NCI-H2196 treated with DMSO at 0.1 percent for 48 hours (cell line): Measurements from ENCODE around the gene COX7A1.
"Not testable (repeated sequence)": the region's sequence is repeated elsewhere in the genome, so short reads cannot be mapped to it uniquely, and the experiment has no call there.

Experiments used
- DNase-seq: peaks from one replicate; lab custom pipeline; 2025; ENCODE audit not compliant: unreplicated experiment; lab: John Stamatoyannopoulos, UW

The COX7A1 gene

DNA sequence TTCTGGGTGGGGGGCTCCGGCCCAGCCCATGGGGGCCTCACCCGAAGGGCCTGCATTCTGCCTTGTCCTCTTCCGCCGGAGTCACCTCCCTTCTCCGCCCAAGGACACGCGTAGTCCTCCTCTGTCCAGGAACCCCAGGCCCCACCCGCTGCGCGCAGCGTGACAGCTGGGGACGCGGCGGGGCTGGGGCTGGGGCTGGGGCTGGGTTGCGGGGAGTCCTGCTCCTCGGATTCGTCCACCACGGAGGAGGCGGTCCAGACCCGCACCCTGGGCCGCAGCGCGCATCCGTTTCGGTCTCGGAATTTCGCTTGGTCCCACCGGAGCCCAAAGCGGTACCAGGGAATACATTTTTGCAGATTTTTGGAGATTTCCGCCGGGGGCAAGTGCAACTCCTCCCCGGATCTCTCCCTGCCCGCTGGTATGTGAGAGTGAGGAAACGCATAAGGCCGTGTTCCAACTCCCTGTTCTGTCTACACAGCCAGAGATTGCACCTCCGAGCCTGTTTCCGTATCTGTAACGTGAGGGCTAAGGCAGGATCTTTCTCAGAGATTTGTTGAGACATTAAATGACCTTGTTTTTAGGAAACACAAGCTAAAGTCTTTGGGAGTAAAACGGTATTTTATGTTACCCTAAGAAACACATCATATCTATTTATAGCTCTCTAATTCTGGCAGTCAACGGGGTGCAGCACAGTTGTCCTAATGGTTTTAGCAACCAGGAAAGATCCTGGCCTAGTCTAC lies at the start of gene COX7A1:
Gene COX7A1, minus strand, starts transcription at position 96 of the 740 bp plus-strand sequence. Its CDS starts 40 bp downstream, at position 56.
- DNase-seq: no peak

DNA sequence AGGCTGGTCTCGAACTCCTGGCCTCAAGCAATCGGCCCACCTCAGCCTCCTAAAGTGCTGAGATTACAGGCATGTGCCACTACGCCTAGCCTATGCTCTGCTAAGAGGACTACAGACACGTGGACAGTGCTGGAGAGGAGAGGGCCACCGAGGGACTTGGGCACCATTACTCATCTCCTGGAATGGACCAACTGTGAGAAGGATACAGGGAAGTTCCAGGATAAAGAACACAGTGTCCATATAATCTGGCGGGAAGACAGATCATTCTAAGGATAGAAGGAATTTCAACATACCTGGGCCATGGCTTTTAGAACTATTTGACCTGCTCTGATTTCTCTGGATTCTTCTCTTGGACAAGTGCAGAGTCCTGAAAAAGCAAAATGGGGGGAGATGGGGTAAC lies 49.4 kb upstream of the COX7A1 start:
- no peak for DNase-seq

DNA sequence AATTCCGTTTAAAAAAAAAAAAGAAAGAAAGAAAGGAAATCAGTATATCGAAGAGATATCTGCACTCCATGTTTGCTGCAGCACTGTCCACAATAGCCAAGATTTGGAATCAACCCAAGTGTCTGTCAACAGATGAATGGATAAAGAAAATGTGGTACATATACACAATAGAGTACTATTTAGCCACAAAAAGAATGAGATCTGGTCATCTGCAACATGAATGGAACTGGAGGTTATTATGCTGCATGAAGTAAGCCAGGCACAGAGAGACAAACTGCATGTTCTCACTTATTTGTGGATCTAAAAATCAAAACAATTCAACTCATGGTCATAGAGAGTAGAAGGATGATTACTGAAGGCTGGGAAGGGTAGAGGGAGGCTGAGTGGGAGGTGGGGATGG lies 45.9 kb upstream of the COX7A1 start:
- DNase-seq: no peak

DNA sequence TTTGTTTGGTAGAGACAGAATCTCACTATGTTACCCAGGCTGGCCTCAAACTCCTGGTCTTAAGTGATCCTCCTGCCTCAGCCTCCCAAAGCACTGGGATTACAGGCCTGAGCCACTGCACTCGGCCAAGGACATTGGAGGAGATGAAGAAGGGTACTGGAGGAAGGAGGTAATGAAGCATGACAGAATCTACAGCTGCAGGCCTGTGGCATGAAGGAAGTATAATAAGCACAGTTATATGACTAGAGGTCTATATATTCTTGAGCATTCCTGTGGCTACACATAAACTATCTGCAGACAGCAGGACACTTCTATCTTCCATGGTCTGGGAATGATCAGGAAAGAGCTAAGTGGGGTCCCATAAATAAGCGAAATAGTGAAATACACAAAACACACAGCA lies 44.0 kb upstream of the COX7A1 start:
- no peak for DNase-seq

DNA sequence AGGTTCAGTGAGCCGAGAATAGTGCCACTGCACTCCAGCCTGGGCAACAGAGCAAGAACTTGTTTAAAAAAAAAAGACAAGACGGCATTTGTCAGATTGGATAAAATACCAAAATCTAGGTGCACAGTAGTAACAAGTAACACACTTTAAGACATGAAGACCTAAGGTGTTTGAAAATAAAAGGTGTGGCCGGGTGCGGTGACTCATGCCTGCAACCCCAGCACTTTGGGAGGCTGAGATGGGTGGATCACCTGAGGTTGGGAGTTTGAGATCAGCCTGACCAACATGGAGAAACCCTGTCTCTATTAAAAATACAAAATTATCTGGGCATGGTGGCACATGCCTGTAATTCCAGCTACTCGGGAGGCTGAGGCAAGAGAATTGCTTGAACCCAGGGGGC lies 34.5 kb upstream of the COX7A1 start:
- DNase-seq: not testable (repeated sequence)

DNA sequence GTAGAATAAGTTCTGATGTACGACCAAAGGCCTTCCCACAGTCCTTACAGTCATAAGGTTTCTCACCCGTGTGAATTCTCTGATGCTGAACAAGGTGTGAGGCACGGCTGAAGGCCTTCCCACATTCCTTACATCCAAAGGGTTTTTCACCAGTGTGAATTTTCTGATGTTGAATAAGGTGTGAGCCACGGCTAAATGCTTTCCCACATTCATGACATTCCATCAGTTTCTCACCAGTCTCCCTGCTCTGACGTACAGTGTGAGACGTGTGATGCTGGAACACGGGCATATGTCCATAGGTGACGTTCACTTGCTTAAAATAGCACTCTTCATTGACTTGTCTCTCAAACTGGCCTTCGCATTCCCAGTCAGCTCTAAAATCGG lies 31.0 kb upstream of the COX7A1 start:
- no peak for DNase-seq

DNA sequence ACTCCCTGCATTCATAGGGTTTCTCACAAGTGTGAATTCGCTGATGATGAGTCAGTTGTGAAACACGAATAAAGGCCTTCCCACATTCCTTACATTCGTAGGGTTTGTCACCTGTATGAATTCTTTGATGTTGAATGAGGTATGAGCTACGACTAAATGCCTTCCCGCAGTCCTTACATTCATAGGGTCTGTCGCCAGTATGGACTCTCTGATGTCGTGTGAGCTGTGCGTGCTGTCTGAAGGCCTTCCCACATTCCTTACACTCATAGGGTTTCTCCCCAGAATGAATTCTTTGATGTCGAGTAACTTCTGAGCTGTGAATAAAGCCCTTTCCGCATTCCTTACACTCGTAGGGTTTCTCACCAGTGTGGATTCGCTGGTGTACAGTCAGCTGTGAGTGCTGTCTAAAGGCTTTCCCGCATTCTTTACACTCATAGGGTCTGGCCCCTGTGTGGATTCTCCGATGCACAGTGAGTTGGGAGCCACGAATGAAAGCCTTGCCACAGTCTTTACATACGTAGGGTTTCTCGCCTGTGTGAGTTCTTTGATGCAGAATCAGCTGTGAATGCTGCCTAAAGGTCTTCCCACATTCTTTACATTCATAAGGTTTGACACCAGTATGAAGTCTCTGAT lies 30.5 kb upstream of the COX7A1 start:
- no peak for DNase-seq

DNA sequence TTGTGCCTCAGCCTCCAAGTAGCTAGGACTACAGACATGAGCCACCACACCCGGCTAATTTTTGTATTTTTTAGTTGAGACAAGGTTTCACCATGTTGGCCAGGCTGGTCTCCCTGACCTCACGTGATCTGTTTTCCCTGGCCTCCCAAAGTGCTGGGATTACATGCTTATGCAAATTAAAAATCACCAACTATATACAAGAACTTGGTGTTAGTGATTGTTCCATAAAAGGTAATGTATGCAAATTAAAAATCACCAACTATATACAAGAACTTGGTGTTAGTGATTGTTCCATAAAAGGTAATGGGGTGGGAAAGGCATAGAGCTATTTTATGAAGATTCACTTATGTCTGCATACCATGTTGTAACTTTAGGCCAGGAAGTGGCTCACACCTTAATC lies 26.8 kb upstream of the COX7A1 start:
- DNase-seq: not testable (repeated sequence)

DNA sequence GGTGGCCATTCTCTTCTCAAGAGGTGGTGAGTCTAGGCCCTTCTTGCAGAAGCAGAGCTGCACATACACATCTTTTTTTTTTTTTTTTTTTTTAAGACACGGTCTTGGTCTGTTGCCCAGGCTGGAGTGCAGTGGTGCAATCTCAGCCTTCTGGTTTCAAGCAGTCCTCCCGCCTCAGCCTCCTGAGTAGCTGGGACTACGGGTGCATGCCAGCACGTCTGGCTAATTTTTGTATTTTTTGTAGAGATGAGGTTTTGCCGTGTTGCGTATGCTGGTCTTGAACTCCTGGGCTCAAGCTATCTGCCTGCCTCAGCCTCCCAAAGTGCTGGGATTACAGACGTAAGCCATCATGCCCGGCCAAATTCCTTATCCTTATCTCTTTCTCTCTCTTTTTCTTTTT lies 21.6 kb upstream of the COX7A1 start:
- DNase-seq: not testable (repeated sequence)

DNA sequence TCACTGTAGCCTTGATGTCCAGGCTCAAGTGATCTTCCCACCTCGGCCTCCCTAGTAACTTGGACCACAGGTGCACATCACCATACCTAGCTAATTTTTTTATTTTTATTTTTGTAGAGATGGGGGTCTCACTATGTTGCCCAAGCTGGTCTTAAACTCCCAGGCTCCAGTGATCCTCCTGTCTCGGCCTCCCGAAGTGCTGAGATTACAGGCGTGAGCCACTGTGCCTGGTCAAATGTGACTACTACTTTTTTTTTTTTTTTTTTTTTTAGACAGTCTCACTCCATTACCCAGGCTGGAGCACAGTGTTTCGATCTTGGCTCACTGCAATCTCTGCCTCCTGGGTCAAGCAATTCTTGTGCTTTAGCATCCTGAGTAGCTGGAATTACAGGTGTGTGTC lies 20.6 kb upstream of the COX7A1 start:
- DNase-seq: no peak

DNA sequence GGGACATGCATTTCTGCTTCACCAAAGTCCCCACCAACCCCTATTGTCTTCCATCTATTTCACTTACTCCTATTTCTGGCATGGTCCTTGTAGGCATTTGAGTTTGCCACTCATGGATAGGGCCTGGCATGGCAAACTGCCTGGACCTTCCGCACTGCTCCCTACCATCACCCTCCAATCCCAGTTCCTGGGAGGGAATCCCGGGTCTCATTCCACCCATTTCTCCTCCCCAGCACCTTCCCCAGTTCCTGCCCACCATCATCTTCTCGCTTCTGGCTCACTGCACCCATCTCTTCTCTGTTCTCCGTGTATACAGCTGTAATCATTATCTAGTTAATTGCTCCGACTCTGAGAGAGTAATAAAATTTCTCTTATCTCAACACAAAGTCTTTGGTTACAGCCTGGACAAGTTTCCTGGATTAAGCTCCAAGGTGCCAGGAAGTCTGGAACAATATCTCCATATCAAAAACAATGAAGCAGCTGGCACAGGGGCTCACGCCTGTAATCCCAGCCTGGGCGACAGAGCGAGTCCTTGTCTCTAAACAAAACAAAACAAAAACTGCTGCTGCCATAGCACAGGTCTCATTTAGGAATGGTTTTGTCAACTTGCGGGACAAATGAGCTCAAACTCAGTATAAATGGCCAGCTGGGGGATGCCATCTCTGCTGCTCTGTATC lies 17.0 kb upstream of the COX7A1 start:
- DNase-seq: peak; percentile 97

DNA sequence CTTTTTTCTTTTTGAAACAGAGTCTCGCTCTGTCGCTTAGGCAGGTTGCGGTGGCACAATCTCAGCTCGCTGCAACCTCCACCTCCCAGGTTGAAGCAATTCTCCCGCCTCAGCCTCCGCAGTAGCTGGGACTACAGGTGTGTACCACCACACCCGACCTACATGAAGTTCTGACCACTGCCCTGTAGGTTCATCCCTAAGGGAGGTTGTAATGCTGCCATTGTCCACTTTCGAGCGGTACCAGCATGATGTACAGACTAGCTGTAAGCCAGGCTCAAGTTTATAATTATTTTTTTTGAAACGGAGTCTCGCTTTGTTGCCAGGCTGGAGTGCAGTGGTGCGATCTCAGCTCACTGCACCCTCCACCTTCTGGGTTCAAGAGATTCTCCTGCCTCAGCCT lies 11.6 kb upstream of the COX7A1 start:
- DNase-seq: no peak

DNA sequence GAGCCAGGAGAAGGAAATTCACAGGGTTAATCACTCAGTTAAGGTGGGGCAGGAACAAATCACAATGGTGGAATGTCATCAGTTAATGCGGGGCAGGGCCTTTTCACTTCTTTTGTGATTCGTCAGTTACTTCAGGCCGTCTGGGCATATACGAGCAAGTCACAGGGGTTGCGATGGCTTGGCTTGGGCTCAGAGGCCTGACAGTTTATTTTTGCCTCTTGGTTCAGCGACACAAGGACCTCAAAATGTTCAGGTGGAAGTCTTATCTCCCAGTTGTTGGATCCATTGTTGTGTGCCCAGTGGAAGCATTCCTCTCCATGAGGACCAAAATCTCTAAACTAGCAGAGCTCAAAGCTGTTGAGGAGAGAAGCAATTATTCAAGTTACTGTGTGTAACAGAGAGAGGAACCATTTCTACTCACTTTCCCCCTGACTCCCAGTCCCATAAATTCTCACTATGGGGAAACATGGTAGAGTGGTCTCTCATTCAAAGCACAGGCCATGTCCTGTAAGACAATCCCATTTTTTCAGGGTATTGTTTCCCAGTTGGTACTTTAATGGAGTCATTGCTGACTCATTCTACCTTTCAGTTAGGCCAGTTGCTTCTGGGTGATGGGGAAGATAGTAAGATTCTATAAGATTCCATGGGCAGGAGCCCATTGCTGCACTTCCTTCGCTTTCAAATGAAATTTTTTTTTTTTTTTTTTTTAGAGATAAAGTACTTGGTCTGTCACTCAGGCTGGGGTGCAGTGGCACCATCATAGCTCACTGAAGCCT lies 8.8 kb upstream of the COX7A1 start:
- DNase-seq: no peak

DNA sequence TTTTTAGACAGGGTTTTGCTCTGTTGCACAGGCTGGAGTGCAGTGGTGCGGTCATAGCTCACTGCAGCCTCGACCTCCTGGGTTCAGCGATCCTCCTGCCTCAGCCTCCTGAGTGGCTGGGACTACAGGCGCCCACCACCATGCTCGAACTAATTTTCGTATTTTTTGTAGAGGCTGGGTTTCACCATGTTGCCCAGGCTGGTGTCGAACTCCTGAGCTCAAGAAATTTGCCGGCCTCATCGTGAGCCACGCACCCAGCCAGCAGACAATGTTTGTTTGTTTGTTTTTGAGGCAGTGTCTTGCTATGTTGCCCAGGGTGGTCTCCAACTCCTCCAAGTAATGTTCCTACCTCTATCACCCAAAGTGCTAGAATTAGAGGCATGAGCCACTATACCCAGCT lies 879 bp upstream of the COX7A1 start:
- DNase-seq: no peak

DNA sequence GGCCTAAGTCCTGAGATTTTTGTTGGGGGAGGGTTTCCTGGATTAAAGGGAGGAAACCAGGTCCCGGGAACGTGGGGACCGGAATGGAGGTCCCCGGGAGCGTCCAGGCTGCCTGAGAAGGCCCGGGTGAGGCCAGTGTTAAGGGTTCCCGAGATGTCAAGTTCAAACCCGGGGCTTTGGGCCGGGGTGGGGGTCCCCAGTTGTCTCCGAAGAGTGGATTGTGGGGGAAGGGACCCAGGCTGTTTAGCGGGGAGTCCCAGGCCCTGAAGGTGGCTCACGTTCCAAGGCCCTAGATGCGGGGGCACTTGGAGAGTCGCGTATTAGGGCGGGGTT lies 262 bp downstream of the COX7A1 start:
- DNase-seq: no peak

DNA sequence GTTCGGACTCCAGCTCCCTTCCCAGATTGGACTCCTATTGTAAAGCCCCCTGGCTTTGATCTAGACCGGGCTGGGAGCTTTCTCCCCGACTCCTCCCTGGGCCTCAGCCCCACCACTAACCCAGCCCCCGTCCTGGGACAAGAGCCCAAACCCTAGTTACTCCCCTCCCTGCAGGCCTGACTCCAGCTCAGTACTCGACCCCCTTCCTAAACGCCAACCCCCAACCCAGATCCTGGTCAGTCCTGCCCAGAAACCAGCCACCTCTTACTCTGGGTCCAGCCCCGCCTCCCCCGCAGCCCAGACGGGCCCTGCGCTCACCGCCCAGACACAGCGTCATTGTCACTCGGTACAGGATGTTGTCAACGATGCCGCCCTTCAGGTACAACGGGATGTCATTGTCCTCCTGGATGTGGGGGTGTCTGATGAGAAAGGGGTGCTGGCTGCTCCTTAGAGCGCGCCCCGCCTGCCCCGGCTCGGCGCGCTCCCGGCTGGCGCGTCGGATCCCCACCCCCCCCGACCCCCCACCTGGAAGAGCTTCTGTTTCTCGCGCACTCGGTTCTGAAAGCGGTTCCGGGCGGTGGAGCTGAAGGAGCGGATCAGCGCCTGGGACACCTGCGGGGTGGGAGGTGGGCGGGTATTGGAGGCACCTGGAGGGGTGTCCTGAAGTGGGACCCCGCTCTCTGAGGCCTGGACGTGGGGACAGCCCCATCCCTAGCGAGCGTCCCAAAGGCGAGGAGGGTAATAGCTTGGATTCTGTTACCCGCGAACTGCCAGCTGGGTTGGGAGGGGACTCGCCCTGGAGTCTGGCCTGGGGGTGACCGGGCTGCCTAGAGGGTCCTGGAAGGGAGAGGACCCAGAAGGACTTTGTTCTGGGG lies 866 bp downstream of the COX7A1 start:
- DNase-seq: no peak

DNA sequence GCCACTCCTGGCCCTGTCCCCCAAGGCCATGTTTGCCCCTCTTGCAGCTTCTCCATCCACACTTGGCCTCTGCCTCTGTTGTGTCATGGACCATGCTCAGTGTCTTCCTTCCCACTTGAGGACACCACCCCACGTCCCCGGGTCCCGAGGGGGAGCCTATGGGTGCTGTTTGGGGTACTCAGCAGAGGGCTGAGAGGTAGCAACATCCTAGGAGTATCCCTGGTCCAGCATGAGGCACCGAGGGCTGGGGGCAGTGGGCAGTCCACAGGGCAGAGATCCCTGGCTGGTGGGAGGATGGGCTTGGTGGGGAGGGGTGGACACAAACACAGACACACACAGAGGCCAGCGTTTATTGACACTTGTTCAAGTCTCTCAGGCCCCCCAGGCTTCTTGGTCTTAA lies 1.7 kb downstream of the COX7A1 start:
- no peak for DNase-seq

DNA sequence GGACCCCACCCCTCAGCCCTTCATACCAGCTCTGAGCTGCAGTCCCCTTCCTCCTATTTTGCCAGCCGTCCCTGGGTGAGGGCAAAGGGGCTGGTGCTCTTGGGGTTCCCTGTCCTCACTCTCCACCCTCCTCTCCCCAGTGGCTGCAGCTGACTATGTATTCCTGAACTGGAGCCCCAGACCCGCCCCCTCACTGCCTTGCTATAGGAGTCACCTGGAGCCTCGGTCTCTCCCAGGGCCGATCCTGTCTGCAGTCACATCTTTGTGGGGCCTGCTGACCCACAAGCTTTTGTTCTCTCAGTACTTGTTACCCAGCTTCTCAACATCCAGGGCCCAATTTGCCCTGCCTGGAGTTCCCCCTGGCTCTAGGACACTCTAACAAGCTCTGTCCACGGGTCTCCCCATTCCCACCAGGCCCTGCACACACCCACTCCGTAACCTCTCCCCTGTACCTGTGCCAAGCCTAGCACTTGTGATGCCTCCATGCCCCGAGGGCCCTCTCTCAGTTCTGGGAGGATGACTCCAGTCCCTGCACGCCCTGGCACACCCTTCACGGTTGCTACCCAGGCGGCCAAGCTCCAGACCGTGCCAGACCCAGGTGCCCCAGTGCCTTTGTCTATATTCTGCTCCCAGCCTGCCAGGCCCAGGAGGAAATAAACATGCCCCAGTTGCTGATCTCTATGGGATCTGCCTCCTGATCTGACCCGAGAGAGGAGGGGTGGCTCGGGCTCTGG lies 2.4 kb downstream of the COX7A1 start:
- DNase-seq: no peak

DNA sequence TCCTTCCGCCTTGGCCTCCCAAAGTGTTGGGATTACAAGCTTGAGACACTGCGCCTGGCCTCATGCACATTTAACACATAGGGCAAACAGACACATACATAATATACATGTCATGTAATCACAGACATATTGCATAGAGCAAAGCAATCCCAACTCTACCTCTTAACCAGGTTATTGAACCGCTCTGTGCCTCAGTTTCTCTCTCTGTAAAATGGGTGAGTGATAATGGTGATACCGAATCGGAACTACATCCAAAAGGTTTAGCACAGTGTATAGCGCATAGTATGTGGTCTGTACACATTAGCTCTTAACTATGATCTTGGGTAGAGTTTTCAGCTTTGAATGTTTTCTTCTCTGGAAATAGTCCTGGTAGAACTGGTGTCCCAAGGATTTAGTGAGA lies 7.6 kb downstream of the COX7A1 start:
- DNase-seq: no peak

DNA sequence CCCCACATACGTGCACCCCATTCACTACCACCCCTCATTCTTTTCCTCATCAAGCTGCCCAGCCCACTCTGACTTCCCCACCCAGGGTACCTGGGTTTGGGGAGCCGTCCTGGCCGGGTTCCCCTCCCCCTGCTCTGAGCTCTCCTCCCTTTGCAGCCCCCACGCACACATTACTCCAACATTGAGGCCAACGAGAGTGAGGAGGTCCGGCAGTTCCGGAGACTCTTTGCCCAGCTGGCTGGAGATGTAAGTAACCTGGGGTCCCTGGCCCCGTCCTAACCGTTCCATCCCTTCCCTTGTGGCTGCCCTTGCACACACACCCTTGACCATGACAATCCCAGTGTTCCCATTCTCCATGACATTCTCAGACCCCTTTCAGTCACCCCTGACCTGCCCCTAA lies 9.8 kb downstream of the COX7A1 start:
- DNase-seq: no peak
